Panc1 (cell line): ENCODE results near the gene NTRK3. TPM values are rescaled to one million over a fixed set of nuclear protein-coding genes. Genes with fewer than 3 reads are reported as not detected.

Experiments
- ATAC-seq: fragments of 200-7000 bp; cut with Tn5 transposase; 2 replicates; pipeline ENCODE4 v1.9.1; 2020; ENCODE audit warnings: mild to moderate bottlenecking, moderate library complexity
- BruUV-seq: library from RNA; stranded (reverse); fragments of 400-500 nt; replicated peaks from 2 replicates; lab custom pipeline; 2021; lab: Mats Ljungman, UMichigan
- CTCF ChIA-PET: fragments of 300-600 bp; sonication (Branson Sonifier 250); formaldehyde crosslinking; loops from one replicate; lab custom pipeline; 2022; ENCODE audit warnings: antibody characterized with exemption; lab: Charles Lee
- POLR2A ChIA-PET: fragments of 300-600 bp; sonication (Branson Sonifier 250); formaldehyde crosslinking; loops from one replicate; lab custom pipeline; 2022; ENCODE audit warnings: antibody characterized with exemption; lab: Charles Lee
- DNase-seq: peaks from one replicate; pipeline ENCODE4 v3.0.0-alpha.2; 2010; ENCODE audit warnings: low read depth, low spot score
- H3K27ac ChIP-seq: 2 replicates; pipeline ENCODE4 v1.5.1; 2011; ENCODE audit warnings: mild to moderate bottlenecking, low read length, inconsistent platforms
- H3K27me3 ChIP-seq: fragments of 200-500 bp; sonication (Bioruptor generic); 2 replicates; pipeline ENCODE4 v1.6.0; 2014; ENCODE audit warnings: low read length, inconsistent platforms; ENCODE audit not compliant: control insufficient read depth, insufficient read depth
- H3K36me3 ChIP-seq: fragments of 200-500 bp; sonication (Bioruptor generic); 2 replicates; pipeline ENCODE4 v1.5.1; 2014; ENCODE audit warnings: inconsistent platforms, mild to moderate bottlenecking, low read length, moderate library complexity; ENCODE audit not compliant: control insufficient read depth, insufficient read depth
- H3K4me1 ChIP-seq: 2 replicates; pipeline ENCODE4 v1.5.1; 2011; ENCODE audit warnings: inconsistent platforms, mild to moderate bottlenecking, low read length, moderate library complexity; ENCODE audit not compliant: control insufficient read depth, insufficient read depth
- H3K4me3 ChIP-seq, 2 experiments: 2 replicates each; pipeline ENCODE4 v1.5.1; 2011 to 2012; ENCODE audit warnings: low read depth in 2 of 2, low read length in 2 of 2, mild to moderate bottlenecking in 2 of 2, inconsistent platforms in 1 of 2, moderate library complexity in 1 of 2
- H3K9me3 ChIP-seq: fragments of 200-500 bp; sonication (Bioruptor generic); 2 replicates; pipeline ENCODE4 v1.5.1; 2014; ENCODE audit warnings: low read depth, mild to moderate bottlenecking, inconsistent platforms, low read length, moderate library complexity; ENCODE audit not compliant: control insufficient read depth, insufficient read depth
- CTCF ChIP-seq: fragments of 450-650 bp; IDR thresholded peaks from 2 replicates; pipeline ENCODE4 v1.5.1; 2017; ENCODE audit warnings: mild to moderate bottlenecking
- POLR2AphosphoS5 ChIP-seq: IDR thresholded peaks from 2 replicates; pipeline ENCODE4 v1.6.1; 2012; ENCODE audit warnings: mild to moderate bottlenecking, low read depth, low read length, moderate library complexity
- REST ChIP-seq, 2 experiments: IDR thresholded peaks; 2 replicates each; pipeline ENCODE4 v1.6.1; 2011 to 2012; ENCODE audit warnings: low read depth in 2 of 2, control low read depth in 1 of 2, low read length in 1 of 2, mild to moderate bottlenecking in 1 of 2, moderate library complexity in 1 of 2; ENCODE audit not compliant: insufficient read depth in 1 of 2
- SIN3A ChIP-seq: IDR thresholded peaks from 2 replicates; pipeline ENCODE4 v1.6.1; 2012; ENCODE audit warnings: low read depth, mild to moderate bottlenecking, low read length, moderate library complexity, borderline replicate concordance; ENCODE audit not compliant: insufficient read depth
- TCF7L2 ChIP-seq: IDR thresholded peaks from 2 replicates; pipeline ENCODE4 v1.6.1; 2011; ENCODE audit warnings: mild to moderate bottlenecking, low read depth, low read length, inconsistent platforms
- in situ Hi-C: cut with HindIII; loops from 2 replicates; pipeline ENCODE4 v1.10.0; 2016; ENCODE audit warnings: low sequenced_read_pairs, low pct_unique_long_range_greater_than_20kb
- intact Hi-C: fragments of 100-400 bp; cut with micrococcal nuclease; formaldehyde crosslinking; loops from one replicate; pipeline ENCODE4 v1.10.0; 2022; ENCODE audit not compliant: unreplicated experiment
- total RNA-seq: library from RNA; stranded (reverse); gene quantifications from one replicate; pipeline ENCODE4 v1.2.1, GENCODE V29; 2021; ENCODE audit not compliant: unreplicated experiment

Gene NTRK3
- total RNA-seq, 1 experiment from 2014 or later, result not detected

- ATAC-seq, result no peak
- H3K27ac ChIP-seq, result no peak overlapping the region
- in situ Hi-C loops (no loop called here), intact Hi-C loops (no loop called here)
- DNase-seq, result no peak
- H3K4me3 ChIP-seq, result no peak overlapping the region
- H3K27me3 ChIP-seq, result peaks cover 3% of the 10 kb centered on the region
- ChIA-PET CTCF (no interaction called here), POLR2A (no interaction called here)
- no TSS peak for BruUV-seq
- no peaks in the 10 kb centered on the region for H3K36me3 ChIP-seq
- no peaks in the 10 kb centered on the region for H3K4me1 ChIP-seq
- TF ChIP-seq POLR2AphosphoS5 (no peak), TCF7L2 (no peak), CTCF (no peak), SIN3A (no peak), REST (IDR thresholded peaks at IDR 0.05; ENCODE audit: insufficient read depth in 1 of 2, low read depth in 2 of 2, low read length in 1 of 2) (no peak)
- H3K9me3 ChIP-seq, result no peaks in the 10 kb centered on the region
Measured at GRCh38 chr15:88179562-88179961, 77.0 kb downstream of the NTRK3 start.

GRCh38 chr15:88178631-88179030, 77.9 kb downstream of the NTRK3 start:
- no TSS peak for BruUV-seq
- H3K27ac ChIP-seq, result no peak overlapping the region
- TF ChIP-seq CTCF, result no peak
- no peak for TF ChIP-seq POLR2AphosphoS5
- TF ChIP-seq TCF7L2, result no peak
- no peak for TF ChIP-seq SIN3A
- TF ChIP-seq REST (IDR thresholded peaks at IDR 0.05; ENCODE audit: insufficient read depth in 1 of 2, low read depth in 2 of 2, low read length in 1 of 2), result no peak
- ChIA-PET CTCF (no interaction called here), POLR2A (no interaction called here)
- peaks cover 3% of the 10 kb centered on the region for H3K27me3 ChIP-seq
- ATAC-seq (no peak), DNase-seq (no peak)
- in situ Hi-C loops, result no loop called here
- H3K9me3 ChIP-seq, result no peaks in the 10 kb centered on the region
- H3K36me3 ChIP-seq, result no peaks in the 10 kb centered on the region
- H3K4me1 ChIP-seq, result no peaks in the 10 kb centered on the region
- intact Hi-C loops, result no loop called here
- no peak overlapping the region for H3K4me3 ChIP-seq
